Immature natural killer cell (primary cell): ENCODE measurements around the gene ZNF148. TPM values are rescaled to one million over a fixed set of nuclear protein-coding genes. Genes with fewer than 3 reads are reported as not detected.

Experiments
- DNase-seq, 3 donors: peaks; one replicate each; pipeline ENCODE4 v3.0.0; 2022; ENCODE audit warnings: mixed read lengths in 1 of 3
- H3K27ac Mint-ChIP-seq, 6 donors: one replicate each; pipeline ENCODE4 v1.8.0; 2020; ENCODE audit warnings: mixed read lengths in 6 of 6, mild to moderate bottlenecking in 5 of 6, inconsistent platforms in 4 of 6, moderate library complexity in 3 of 6
- H3K27me3 Mint-ChIP-seq, 3 donors: one replicate each; pipeline ENCODE4 v1.8.0; 2020 to 2021; ENCODE audit warnings: low read depth in 3 of 3, mild to moderate bottlenecking in 3 of 3, mixed read lengths in 3 of 3, moderate library complexity in 3 of 3, inconsistent platforms in 1 of 3
- H3K36me3 Mint-ChIP-seq, 3 donors: one replicate each; pipeline ENCODE4 v1.8.0; 2020; ENCODE audit warnings: mixed read lengths in 3 of 3, inconsistent platforms in 2 of 3, mild to moderate bottlenecking in 2 of 3
- H3K4me1 Mint-ChIP-seq, 2 donors: one replicate each; pipeline ENCODE4 v1.8.0; 2020; ENCODE audit warnings: inconsistent platforms in 2 of 2, mild to moderate bottlenecking in 2 of 2, mixed read lengths in 2 of 2, moderate library complexity in 1 of 2
- H3K4me3 Mint-ChIP-seq, 5 donors: one replicate each; pipeline ENCODE4 v1.8.0; 2020; ENCODE audit warnings: mild to moderate bottlenecking in 5 of 5, mixed read lengths in 5 of 5, inconsistent platforms in 3 of 5, moderate library complexity in 3 of 5
- H3K9me3 Mint-ChIP-seq, 6 donors: one replicate each; pipeline ENCODE4 v1.8.0; 2020; ENCODE audit warnings: mild to moderate bottlenecking in 6 of 6, mixed read lengths in 6 of 6, inconsistent platforms in 4 of 6, moderate library complexity in 3 of 6
- polyA plus RNA-seq, 3 donors: library from polyadenylated mRNA; unstranded; fragments of 300-500 nt; fragmentation: Illumina TruSeq; gene quantifications; one replicate each; pipeline ENCODE4 v1.2.3, GENCODE V29; 2021

Gene ZNF148
- polyA plus RNA-seq, 3 donors from 2014 or later: 53.6 to 81.9 (median 74.3) TPM

GRCh38 chr3:125278155-125278554 lies 97.0 kb downstream of the ZNF148 start:
- Mint-ChIP-seq H3K27ac (peak overlapping the region in 2 of 6 donors; percentile 1 to 36), H3K9me3 (no peaks in the 10 kb centered on the region), H3K4me1 (peaks cover 9 to 27% of the 10 kb centered on the region in 2 donors), H3K4me3 (no peak overlapping the region), H3K27me3 (peaks cover 0 to 1% (median 0%) of the 10 kb centered on the region in 3 donors), H3K36me3 (peaks cover 0 to 6% (median 5%) of the 10 kb centered on the region in 3 donors)
- no peak for DNase-seq

DNA sequence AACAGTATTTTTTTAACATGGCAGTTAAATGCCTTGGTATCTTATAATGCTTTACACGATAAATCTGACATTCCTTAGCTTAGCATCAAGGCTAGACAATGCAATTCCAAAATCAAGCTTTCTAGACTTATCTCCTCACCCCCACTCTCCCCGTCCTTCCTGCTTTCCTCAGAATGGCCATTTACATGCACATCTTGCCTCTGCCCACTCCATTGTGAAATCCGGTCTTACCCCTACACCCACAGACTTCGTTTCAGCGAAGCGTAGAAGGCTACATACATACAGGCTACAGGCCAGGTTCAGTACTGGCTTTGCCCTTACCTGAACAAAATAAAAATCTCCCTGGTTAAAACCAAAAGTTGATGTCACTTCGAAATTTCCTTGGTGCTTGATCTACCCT lies 104.0 kb downstream of the ZNF148 start:
- DNase-seq: no peak
- H3K4me3 Mint-ChIP-seq: no peak overlapping the region
- H3K9me3 Mint-ChIP-seq: no peaks in the 10 kb centered on the region
- H3K27me3 Mint-ChIP-seq: no peaks in the 10 kb centered on the region
- H3K4me1 Mint-ChIP-seq: peaks cover 13 to 24% of the 10 kb centered on the region in 2 donors
- H3K36me3 Mint-ChIP-seq: peaks cover 4 to 12% (median 4%) of the 10 kb centered on the region in 3 donors
- H3K27ac Mint-ChIP-seq: peak overlapping the region in 2 of 6 donors; percentile 5 to 43

GRCh38 chr3:125267460-125267859 lies 107.7 kb downstream of the ZNF148 start:
- Mint-ChIP-seq H3K27me3 (no peaks in the 10 kb centered on the region), H3K9me3 (no peaks in the 10 kb centered on the region), H3K4me3 (no peak overlapping the region), H3K36me3 (peaks cover 4 to 9% (median 8%) of the 10 kb centered on the region in 3 donors), H3K27ac (no peak overlapping the region), H3K4me1 (peaks cover 18 to 37% of the 10 kb centered on the region in 2 donors)
- no peak for DNase-seq

DNA sequence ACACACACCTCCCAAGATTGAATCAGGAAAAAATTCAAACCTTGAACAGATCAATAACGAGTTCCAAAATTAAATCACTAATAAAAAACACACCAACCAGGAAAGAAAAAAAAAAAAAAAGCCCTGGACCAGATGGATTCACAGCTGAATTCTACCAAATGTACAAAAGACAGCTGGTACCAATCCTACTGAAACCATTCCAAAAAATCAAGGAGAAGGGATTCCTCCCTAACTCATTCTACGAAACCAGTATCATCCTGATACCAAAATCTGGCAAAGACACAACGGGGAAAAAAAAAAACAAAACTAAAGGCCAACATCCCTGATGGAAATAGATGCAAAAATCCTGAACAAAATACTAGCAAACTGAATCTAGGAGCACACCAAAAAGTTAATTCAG lies 108.2 kb downstream of the ZNF148 start:
- H3K4me1 Mint-ChIP-seq: peaks cover 18 to 37% of the 10 kb centered on the region in 2 donors
- peak overlapping the region in 1 of 6 donors; percentile 25 for H3K27ac Mint-ChIP-seq
- H3K4me3 Mint-ChIP-seq: no peak overlapping the region
- peaks cover 4 to 8% (median 7%) of the 10 kb centered on the region in 3 donors for H3K36me3 Mint-ChIP-seq
- H3K27me3 Mint-ChIP-seq: no peaks in the 10 kb centered on the region
- H3K9me3 Mint-ChIP-seq: no peaks in the 10 kb centered on the region
- no peak for DNase-seq

DNA sequence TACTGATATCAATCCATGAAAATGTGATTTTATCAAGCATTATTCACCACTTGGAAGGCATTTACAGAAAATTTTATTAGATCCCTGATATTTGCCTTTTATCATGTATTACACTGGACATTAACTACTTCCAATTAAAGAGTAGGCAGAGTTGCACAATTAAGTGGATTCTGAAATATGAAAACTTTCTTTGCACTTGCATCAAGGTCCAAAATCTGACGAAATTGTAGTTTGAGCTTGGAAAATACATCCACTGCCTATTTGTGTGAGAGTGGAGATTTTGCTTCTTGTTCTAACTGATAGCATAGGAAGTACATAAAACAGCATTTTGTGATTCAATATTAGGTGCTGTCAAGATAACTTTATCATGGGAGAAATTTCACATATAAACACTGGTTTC lies 113.0 kb downstream of the ZNF148 start:
- H3K27me3 Mint-ChIP-seq: no peaks in the 10 kb centered on the region
- no peak overlapping the region for H3K27ac Mint-ChIP-seq
- peaks cover 14 to 34% of the 10 kb centered on the region in 2 donors for H3K4me1 Mint-ChIP-seq
- DNase-seq: no peak
- H3K4me3 Mint-ChIP-seq: no peak overlapping the region
- H3K36me3 Mint-ChIP-seq: peaks cover 5 to 8% (median 8%) of the 10 kb centered on the region in 3 donors
- peaks cover 0 to 5% (median under 1%) of the 10 kb centered on the region in 6 donors for H3K9me3 Mint-ChIP-seq

DNA sequence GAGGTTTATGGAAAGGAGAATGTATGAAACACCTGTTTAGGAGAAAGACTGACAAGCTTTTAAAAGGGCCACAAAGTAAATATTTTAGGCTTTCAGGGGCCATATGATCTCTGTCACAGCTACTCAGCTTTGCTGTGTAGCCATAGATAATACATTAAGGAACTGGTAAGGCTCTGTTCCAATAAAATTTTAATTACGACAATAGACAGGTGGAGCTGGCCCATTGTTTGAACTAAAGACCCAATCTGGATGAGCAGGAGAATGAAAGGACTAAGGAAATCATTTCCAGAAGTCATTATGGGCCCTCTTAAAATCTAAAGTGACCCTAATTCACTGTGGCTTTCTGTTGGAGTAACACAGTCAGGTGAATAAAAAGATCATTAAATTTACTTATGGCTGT lies 114.1 kb downstream of the ZNF148 start:
- Mint-ChIP-seq H3K27me3 (peaks cover 0 to 3% (median 0%) of the 10 kb centered on the region in 3 donors), H3K9me3 (peaks cover 0 to 5% (median 2%) of the 10 kb centered on the region in 6 donors), H3K4me3 (no peak overlapping the region), H3K27ac (peak overlapping the region in 3 of 6 donors; percentile 5 to 43 (median 21)), H3K4me1 (peaks cover 8 to 24% of the 10 kb centered on the region in 2 donors), H3K36me3 (peaks cover 12 to 15% (median 14%) of the 10 kb centered on the region in 3 donors)
- no peak for DNase-seq

GRCh38 chr3:125260158-125260557 lies 115.0 kb downstream of the ZNF148 start:
- peaks cover 4 to 15% of the 10 kb centered on the region in 2 donors for H3K4me1 Mint-ChIP-seq
- H3K27me3 Mint-ChIP-seq: peaks cover 0 to 3% (median 0%) of the 10 kb centered on the region in 3 donors
- peaks cover 0 to 5% (median 2%) of the 10 kb centered on the region in 6 donors for H3K9me3 Mint-ChIP-seq
- no peak for DNase-seq
- H3K36me3 Mint-ChIP-seq: peaks cover 12 to 19% (median 14%) of the 10 kb centered on the region in 3 donors
- H3K27ac Mint-ChIP-seq: no peak overlapping the region
- H3K4me3 Mint-ChIP-seq: no peak overlapping the region

GRCh38 chr3:125257536-125257935 lies 117.6 kb downstream of the ZNF148 start:
- no peak for DNase-seq
- Mint-ChIP-seq H3K4me3 (no peak overlapping the region), H3K27me3 (peaks cover 0 to 3% (median 0%) of the 10 kb centered on the region in 3 donors), H3K36me3 (peaks cover 11 to 19% (median 12%) of the 10 kb centered on the region in 3 donors), H3K27ac (no peak overlapping the region), H3K4me1 (peaks cover 4 to 12% of the 10 kb centered on the region in 2 donors), H3K9me3 (peaks cover 0 to 5% (median 2%) of the 10 kb centered on the region in 6 donors)

- Mint-ChIP-seq H3K9me3 (peaks cover 0 to 5% (median 2%) of the 10 kb centered on the region in 6 donors), H3K27ac (no peak overlapping the region), H3K36me3 (peaks cover 11 to 19% (median 12%) of the 10 kb centered on the region in 3 donors), H3K4me3 (no peak overlapping the region), H3K4me1 (peaks cover 4 to 12% of the 10 kb centered on the region in 2 donors), H3K27me3 (peaks cover 0 to 3% (median 0%) of the 10 kb centered on the region in 3 donors)
- DNase-seq: no peak
These were observed 118.5 kb downstream of the ZNF148 start for GRCh38 chr3:125256675-125257074.

- H3K4me1 Mint-ChIP-seq: peaks cover 0 to 17% of the 10 kb centered on the region in 2 donors
- no peak for DNase-seq
- H3K4me3 Mint-ChIP-seq: no peak overlapping the region
- H3K27ac Mint-ChIP-seq: no peak overlapping the region
- H3K27me3 Mint-ChIP-seq: peaks cover 0 to 2% (median 0%) of the 10 kb centered on the region in 3 donors
- peaks cover 0 to 11% (median 10%) of the 10 kb centered on the region in 3 donors for H3K36me3 Mint-ChIP-seq
- H3K9me3 Mint-ChIP-seq: no peaks in the 10 kb centered on the region
These were observed 124.2 kb downstream of the ZNF148 start for GRCh38 chr3:125250973-125251372.

GRCh38 chr3:125246237-125246636 lies 128.9 kb downstream of the ZNF148 start:
- Mint-ChIP-seq H3K4me1 (peaks cover 10 to 22% of the 10 kb centered on the region in 2 donors), H3K4me3 (no peak overlapping the region), H3K27ac (no peak overlapping the region), H3K9me3 (no peaks in the 10 kb centered on the region), H3K27me3 (peaks cover 0 to 2% (median 2%) of the 10 kb centered on the region in 3 donors), H3K36me3 (peaks cover 0 to 19% (median 10%) of the 10 kb centered on the region in 3 donors)
- no peak for DNase-seq

DNA sequence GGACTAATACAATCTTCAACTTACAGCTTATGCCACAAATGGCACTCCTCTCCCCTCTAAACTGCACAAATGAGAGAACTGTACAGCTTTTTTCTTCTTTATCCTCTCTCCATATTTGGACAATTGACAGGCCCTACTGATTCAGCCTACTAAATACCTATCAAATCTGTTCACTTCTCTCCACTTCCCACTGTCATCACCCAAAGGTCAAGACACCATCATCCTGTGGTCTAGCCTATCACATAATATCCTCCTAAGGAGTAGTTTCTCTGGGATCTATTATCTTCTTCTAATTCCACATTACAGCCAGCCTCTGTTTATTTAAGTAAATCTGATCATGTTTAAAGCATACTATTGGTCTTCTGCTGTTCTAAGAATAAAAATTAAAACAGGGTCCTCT lies 129.6 kb downstream of the ZNF148 start:
- H3K27me3 Mint-ChIP-seq: peaks cover 0 to 4% (median 0%) of the 10 kb centered on the region in 3 donors
- H3K4me3 Mint-ChIP-seq: no peak overlapping the region
- no peak for DNase-seq
- peak overlapping the region in 1 of 6 donors; percentile 30 for H3K27ac Mint-ChIP-seq
- H3K4me1 Mint-ChIP-seq: peaks cover 17 to 29% of the 10 kb centered on the region in 2 donors
- H3K36me3 Mint-ChIP-seq: peaks cover 0 to 15% (median 10%) of the 10 kb centered on the region in 3 donors
- no peaks in the 10 kb centered on the region for H3K9me3 Mint-ChIP-seq

GRCh38 chr3:125240496-125240895 lies 134.6 kb downstream of the ZNF148 start:
- peaks cover 34 to 38% of the 10 kb centered on the region in 2 donors for H3K4me1 Mint-ChIP-seq
- H3K9me3 Mint-ChIP-seq: no peaks in the 10 kb centered on the region
- H3K4me3 Mint-ChIP-seq: peak overlapping the region; percentile 7 to 61 (median 41)
- peaks cover 0 to 5% (median 0%) of the 10 kb centered on the region in 3 donors for H3K27me3 Mint-ChIP-seq
- DNase-seq: peak in 2 of 3 donors; percentile 28 to 31
- H3K36me3 Mint-ChIP-seq: peaks cover 7 to 17% (median 11%) of the 10 kb centered on the region in 3 donors
- peak overlapping the region in 5 of 6 donors; percentile 11 to 55 (median 41) for H3K27ac Mint-ChIP-seq

- peaks cover 31 to 43% of the 10 kb centered on the region in 2 donors for H3K4me1 Mint-ChIP-seq
- H3K9me3 Mint-ChIP-seq: no peaks in the 10 kb centered on the region
- H3K27ac Mint-ChIP-seq: peak overlapping the region in 2 of 6 donors; percentile 2 to 50
- peaks cover 11 to 18% (median 12%) of the 10 kb centered on the region in 3 donors for H3K36me3 Mint-ChIP-seq
- DNase-seq: no peak
- H3K27me3 Mint-ChIP-seq: peaks cover 0 to 5% (median 0%) of the 10 kb centered on the region in 3 donors
- H3K4me3 Mint-ChIP-seq: peak overlapping the region in 1 of 5 donors; percentile 7
These were observed 135.9 kb downstream of the ZNF148 start for GRCh38 chr3:125239266-125239665.
